ENCODE measurements around the gene NEK1.
"Not testable (repeated sequence)": the region's sequence is repeated elsewhere in the genome, so short reads cannot be mapped to it uniquely, and the experiment has no call there.

NEK1 gene

DNA sequence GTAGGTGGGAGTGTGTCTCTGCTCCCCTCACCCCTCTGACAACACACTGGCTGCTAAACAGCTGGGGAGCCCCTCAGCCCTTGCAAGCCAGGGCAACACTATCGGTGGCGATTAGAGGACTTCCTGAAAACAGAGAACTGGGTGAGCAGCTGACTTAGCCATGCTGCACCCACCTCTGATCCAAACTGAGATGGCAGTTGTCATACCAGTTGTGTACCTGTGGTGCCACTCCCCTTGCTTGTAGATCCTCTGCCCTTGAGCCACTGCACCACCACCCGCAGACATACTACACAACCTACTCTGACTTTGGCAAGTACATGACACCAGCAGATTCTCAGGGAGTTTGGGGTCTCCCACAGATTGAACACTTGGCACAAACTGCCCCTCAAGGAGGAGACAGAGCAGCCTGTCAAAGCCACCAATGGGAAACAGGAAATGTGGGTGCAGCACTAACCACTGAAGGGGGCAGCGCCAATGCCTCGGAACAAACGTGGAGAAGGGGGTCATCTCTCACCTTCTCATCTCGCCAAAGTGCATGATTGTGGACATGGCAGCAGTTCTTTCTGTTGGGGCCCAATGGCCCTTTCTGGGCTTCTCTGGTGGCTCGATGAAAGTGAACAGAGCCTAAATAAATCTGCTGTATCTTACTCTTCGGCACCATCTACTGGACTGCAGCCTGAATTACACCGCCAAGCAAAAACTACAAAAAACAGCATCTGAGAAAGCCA, 119.8 kb downstream of the NEK1 start:
- no peak for DNase-seq

DNA sequence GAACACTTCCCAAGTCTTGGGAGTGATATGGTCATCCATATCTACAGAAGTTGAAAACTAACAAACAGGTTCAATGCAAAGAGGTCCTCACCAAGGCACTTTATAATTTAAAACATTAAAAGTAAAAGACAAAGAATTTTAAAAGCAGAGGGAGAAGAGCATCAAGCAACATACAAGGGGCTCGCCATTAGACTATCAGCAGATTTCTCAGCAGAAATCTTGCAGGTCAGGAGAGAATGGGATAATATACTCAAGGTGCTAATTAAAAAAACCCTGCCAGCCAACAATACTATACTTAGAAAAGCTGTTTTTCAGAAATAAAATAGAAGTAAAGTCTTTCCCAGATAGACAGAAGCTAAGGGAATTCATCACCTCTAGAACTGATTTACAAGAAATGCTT, 121.2 kb downstream of the NEK1 start:
- no peak for DNase-seq

DNA sequence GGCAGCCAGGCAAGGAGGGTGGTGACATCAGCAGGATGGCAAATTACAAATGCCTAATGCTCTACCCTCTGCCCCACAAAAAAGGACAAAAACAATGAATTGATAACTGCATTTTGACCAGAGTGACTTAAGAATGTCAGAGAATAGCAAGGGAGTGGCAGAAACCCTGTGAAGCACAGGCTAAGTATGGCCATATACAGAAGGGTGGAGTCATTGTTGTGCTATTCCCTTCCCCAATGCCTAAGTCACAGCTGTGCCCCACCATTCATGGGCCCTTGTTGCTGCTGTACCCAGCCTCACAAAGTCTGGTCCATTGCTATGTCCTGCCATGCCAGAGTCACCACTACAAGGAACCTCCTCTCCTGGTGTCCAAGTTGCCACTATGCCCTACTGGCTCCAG, 123.1 kb downstream of the NEK1 start:
- DNase-seq: no peak

DNA sequence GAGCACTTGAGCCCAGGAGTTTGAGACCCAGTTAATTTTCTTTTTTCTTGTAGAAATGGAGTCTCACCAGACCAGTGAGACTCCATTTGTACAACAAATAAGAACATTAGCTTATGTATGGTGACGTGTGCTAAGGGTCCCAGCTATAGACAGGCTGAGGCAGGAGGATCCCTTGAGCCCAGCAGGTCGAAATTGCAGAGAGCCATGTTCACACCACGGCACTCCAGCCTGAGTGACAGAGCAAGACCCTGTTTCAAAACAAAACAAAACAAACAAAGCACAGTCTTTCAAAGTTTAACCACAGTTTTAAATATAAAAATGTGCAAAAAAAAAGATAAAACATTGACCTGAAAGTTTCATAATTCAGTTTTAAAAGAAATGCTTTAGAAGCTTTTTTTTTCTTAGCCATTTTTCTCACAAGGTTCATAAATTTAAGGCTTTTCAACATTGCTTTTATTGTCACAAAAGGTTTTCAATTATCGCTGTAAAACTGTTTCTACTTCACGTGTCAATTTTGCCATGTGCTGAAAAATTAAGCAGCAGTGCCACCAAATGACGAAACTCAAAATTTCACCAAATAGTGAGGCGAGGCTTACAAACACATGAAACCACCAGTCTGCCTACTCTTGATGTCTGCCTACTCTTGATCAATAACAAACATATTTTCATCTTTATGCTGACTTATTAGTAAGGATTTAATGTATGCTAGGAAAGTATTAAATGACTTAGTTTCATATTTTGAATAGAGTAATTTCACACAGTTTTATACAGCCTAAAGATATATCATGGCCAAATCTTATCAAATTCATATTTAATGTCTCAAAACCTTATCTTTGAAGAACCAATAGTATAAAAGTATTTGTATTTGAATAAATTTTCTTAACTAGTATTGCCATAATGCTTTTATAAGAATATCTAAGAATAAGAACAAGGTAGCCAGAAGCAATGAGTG, 126.3 kb downstream of the NEK1 start:
- peak; percentile 23 for DNase-seq

DNA sequence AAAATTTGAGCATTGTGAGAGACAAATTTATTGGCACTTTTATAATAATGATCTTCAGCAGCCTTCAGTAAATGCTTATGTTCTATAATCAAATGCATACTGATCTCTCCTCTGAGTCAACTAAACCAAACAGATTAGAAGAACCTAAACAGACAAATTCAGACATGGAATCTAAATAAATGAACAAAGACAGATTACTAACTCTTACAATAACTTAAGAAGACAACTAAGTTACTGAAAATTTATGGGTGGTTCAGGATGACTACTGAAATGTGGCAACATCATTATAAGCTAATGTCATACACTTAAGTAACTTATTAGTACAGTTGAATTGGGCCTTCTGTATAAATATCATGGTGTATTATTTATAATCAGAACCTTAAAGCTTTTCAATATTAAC, 127.3 kb downstream of the NEK1 start:
- DNase-seq: no peak

DNA sequence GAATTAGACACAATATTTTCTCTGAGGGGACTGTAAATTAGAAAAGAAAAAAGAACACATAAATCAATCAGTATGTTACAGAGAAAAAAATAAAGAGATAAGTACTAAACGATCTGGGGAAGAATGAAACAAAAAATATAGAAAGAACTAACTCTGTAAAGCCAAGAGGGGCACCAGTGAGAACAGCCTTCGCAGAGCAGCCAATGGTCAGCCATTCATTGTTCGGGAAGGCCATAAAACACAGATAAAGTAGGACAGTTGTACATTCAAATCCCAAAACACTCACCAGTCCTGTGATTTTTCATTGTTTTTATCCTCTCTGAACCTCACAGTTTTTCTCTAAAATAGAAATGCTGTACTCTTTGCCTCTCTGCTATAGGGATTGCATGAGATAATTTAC, 127.9 kb downstream of the NEK1 start:
- DNase-seq: no peak

DNA sequence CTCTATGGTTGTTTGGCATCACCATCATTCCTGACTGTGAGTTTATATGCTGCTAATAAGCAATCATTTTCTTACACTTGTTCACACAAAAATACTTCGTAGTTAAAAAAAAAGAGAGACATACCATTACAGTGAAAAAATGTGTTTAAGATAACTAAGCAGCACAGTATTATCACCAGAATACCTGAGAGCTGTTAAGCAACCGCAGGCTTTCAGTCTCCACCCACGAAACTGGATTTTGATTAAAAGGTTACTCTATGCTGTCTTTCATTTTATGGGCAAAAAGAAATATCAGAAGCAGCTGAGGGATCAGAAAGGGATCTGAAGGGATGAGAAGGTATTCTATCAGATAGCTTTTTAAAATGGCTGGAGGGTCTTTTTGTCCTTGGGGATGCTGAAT, 148.3 kb downstream of the NEK1 start:
- DNase-seq: no peak

DNA sequence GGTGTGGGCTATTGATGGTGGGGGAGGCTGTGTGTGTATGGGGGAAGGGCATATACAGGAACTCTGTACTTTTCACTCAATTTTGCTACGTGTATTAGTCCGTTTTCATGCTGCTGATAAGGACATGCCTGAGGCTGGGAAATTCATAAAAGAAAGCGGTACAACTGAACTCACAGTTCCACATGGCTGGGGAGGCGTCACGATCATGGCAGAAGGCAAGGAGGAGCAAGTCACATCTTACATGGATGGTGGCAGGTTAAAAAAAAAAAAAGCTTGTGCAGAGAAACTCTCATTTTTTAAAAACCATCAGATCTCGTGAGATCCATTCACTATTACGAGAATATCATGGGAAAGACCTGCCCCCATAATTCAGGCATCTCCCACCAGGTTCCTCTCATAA, 152.3 kb downstream of the NEK1 start:
- DNase-seq: no peak

DNA sequence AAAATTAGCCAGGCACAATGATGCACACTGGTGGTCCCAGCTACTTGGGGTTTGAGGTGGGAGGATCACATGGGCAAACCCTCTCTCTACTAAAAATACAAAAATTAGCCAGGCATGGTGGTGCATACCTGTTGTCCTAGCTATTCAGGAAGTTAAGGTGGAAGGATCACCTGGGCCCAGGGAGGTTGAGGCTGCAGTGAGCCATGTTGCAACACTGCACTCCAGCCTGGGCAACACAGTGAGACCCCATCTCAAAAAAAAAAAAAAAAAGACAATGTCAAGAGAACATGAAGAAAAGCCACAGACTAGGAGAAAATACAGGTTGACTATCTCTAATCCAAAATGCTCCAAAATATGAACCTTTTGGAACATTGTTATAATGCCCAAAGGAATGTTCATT, 153.8 kb downstream of the NEK1 start:
- DNase-seq: no peak

DNA sequence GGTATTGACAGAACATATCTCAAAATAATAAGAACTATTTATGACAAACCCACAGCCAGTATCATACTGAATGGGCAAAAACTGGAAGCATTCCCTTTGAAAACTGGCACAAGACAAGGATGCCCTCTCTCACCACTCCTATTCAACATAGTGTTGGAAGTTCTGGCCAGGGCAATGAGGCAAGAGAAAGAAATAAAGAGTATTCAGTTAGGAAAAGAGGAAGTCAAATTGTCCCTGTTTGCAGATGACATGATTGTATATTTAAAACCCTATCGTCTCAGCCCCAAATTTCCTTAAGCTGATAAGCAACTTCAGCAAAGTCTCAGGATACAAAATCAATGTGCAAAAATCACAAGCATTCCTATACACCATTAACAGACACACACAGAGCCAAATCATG, 159.7 kb downstream of the NEK1 start:
- not testable (repeated sequence) for DNase-seq

DNA sequence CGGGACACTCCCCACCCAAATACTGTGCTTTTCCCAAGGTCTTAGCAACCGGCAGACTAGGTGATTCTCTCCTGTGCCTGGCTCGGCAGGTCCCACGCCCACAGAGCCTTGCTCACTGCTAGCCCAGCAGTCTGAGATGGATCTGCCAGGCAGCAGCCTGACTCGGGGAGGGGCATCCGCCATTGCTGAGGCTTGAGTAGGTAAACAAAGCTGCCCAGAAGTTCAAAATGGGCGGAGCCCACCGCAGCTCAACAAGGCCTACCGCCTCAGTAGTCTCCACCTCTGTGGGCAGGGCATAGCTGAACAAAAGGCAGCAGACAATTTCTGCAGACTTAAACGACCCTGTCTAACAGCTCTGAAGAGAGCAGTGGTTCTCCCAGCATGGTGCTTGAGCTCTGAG, 163.4 kb downstream of the NEK1 start:
- not testable (repeated sequence) for DNase-seq

DNA sequence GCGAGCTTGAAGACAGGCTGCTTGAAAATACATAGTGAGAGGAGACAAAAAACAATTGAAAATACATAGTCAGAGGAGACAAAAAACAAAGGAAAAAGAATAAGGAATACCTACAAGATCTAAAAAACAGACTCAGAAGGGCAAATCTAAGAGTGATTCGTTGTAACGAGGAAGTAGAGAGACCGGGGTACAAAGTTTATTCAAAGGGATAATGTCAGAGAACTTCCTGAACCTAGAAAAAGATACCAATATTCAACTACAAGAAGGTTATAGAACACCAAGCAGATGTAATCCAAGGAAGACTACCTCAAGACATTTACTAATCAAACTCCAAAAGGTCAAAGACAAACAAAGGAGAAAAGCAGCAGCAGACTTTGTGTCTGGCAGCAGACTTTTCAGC, 165.6 kb downstream of the NEK1 start:
- DNase-seq: no peak

DNA sequence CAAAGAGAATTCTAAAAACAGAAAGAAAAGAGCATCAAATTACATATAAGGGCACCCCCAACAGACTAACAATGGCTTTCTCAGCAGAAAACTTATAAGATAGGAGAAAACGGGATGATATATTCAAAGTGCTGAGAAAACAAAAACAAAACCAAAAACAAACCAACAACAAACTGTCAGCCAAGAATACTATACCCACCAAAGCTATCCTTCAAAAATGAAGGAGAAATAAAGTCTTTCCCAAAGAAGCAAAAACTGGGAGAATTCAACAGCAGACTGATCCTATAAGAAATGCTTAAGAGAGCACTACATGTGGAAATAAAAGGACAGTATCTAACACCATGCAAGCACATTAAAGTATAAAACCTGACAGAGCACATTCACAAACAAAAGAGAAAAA, 168.6 kb downstream of the NEK1 start:
- DNase-seq: no peak

DNA sequence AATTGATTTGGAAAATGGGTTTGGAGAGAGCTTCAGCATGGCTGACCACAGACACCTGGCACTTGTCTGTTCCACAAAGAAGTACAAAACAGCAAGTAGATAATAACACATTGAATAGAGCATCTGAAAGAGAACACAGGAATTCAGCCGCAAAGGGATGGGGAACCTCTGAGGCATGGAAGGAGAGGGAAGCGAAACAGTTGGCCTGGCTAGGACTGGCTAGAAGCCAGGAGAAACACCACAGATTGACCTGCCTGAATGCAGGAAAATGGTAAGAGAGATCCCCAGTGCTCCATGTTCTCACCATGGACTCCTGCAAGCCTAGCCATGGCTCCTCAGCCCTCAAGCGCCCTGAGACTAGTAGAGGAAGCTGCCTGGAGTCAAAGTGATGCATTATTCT, 171.9 kb downstream of the NEK1 start:
- DNase-seq: no peak

DNA sequence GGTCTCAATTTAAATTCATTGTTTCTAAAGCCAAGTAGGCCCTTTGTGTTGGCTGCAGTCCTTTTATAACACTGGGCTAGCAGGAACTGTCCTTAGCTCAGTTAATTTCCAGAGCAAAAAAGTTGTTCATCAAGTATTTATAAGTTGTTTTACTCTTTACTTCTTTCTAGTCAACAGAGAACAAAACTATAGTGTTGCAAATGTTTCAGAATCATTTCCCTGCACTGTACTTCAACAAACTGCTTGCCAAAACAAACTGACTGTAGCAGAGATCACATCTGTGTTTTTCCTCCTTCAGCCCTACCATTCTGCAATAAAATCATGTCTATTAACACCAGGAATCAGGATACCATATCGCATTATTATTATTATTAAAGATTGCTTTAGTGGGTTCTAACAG, 173.1 kb downstream of the NEK1 start:
- DNase-seq: no peak

DNA sequence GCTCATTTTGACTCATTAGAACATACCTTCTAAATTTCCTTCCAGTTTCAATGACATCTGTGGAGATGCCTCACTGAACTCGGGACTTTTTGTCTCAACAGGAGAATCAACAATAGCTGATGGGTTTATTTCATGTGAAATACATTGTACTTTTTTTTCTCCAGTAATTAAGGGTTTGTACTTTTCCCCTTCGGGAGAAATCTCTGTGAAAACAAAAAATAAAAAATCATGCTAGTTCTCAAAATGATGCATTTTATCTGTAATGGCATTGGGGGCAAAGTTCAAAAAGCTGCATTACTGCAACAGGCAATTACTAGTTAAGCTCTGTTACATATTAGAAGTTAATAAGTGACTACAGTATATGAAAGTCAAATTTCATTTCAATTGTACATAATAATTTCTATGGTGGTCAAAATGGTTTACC, 174.3 kb downstream of the NEK1 start:
- DNase-seq: no peak

DNA sequence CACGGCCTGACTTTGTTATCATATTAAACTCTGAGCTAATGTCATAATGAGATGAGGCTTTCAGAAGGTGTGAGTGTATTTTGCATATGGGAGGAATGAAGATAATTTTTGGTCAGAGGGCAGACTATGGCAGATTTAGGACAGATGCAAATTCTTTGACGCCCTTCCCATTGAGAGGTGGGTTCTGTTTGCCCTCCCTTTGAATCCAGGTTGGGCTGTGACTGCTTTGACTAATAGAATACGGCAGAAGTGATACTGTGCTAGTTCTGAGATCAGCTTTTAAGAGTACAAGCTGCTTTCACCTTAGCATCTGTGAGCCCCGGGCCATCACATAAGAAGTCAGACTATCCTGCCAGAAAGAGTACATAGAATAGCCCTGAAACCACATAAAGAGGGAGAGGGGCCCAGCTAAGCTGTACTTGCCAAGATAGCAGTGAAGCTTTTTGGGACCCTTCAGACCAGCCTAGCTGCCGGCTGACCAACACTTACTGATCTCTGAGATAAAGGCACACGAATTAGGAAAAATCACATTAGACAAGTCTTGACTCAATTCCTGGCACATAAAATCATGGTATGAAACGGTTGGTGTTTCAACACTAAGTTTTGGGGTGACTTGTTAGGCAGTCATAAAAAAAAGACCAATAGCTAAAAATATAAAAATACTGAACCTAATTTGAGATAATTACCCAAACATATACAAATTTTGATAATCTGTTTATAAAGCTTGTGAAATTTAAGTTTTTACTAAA, 174.9 kb downstream of the NEK1 start:
- DNase-seq: no peak

DNA sequence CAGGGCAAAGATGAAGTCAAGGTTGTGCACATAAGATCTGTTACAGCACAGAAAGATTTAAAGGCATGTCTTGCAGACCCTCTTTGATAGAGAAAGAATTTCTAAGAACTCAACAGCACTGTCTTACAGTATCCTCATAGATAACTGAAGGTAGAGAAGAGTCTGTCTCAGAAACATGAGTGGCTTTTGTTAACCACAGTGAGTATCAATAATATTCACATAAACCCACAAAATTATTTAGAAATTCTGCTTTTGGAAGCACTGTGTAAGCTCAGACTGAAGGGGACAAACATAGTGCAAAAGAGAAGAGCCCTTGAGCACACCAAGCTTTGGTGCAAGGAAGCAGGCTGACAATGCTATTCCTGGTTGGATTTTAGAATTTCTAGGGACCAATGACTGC, 175.6 kb downstream of the NEK1 start:
- no peak for DNase-seq

DNA sequence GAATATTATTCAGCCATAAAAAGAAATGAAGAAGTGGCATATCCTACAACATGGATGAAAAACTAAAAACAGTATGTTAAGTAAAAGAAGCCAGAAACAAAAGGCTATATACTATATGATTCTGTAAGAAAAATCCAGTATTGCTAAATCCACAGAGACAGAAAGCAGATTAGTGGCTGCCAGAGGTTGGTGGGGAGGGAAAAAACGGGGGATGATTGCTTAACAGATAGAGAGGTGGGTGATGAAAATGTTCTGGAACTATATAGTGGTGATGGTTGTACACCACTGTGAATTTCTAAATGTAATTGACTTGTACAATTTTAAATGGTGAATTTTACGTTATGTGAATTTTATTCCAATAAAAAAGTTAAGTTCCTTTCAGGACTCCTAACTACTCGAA, 184.0 kb downstream of the NEK1 start:
- DNase-seq: no peak

DNA sequence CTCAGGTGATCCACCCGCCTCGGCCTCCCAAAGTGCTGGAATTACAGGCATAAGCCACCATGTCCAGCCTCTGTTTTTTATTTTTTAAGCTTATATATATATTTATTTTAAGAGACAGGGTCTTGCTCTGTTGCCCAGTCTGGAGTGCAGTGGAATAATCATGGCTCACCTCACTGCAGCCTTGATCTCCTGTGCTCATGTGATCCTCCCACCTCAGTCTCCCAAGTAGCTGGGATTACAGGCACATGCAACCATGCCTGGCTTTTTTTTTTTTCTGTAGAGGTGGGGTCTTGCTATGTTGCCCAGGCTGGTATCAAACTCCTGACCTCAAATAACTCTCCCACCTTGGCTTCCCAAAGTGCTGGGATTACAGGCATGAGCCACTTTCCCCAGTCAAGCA, 184.7 kb downstream of the NEK1 start:
- DNase-seq: not testable (repeated sequence)

DNA sequence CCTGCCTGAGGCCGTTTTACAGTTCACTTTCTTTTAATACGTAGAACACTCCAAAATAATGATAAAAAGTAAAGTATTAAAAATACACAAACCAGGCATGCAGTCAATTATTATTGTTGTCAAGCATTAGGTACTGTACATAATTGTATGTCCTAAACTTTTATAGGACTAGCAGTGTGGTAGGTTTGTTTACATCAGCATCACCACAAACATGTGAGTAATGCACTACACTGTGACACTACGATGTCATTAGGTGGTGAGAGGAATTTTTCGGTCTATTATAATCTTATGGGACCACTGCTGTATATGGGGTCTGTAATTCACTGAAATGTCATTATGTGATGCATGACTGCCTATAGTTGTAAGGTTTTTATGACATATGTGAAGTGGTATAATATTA, 192.1 kb downstream of the NEK1 start:
- no peak for DNase-seq

DNA sequence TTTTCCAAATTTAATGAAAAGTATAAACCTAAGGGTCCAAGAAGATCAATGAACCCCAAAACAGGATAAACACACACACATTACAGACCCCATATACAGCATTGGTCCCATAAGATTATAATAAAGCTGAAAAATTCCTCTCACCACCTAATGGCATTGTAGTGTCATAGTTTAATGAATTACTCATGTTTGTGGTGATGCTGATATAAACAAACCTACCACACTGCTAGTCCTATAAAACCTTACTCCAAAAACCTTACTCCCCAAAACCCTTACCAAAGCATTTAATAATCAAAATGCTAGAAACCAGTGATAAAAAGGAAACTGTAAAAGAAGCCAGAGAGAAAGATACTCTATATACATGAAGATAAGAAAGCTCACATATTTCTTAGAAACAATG, 193.5 kb downstream of the NEK1 start:
- no peak for DNase-seq

DNA sequence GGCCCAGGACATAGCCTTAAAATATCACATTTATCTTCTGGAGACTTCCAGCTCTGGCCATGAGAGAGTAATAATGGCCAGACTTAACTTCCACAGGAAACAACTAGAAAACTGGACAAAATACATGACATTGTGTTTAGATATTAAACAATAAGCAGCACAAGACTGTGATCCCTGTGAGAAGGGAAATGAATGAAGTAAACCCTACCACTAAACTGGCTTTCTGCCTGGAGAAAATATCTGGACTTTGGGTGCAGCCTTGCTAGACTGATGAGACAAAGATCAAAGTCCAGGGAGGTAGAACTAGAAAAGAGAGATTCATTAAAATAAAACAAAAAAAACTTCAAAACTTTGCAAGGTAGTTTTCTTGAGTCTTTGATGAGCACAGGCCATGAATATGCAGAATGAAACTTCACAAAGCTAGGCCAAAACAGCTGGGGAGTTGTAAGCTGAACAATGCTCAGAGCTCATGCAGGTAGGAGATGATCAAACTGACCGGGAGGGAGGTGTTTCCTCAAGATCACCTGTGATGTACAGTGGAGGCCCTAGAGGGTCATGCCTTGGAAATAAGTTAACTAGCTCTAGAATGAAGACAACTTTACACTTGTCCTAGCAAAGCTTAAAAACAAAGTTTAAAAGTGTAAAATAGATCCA, 194.6 kb downstream of the NEK1 start:
- DNase-seq: no peak

All from NCI-H2107 (cell line).